HEK293 (cell line): ENCODE measurements around the gene PIPOX.

ENCODE experiments used
- CTCF ChIA-PET: fragments of 350-600 bp; formaldehyde crosslinking; extraction: SDS; loops from one replicate; lab custom pipeline; 2021; ENCODE audit warnings: antibody characterized with exemption; lab: Yijun Ruan, JAX
- POLR2A ChIA-PET: fragments of 300-600 bp; formaldehyde crosslinking; extraction: SDS; loops from one replicate; lab custom pipeline; 2020; ENCODE audit warnings: antibody characterized with exemption, inconsistent platforms; lab: Yijun Ruan, JAX
- H3K27ac ChIP-seq: fragments of 200-500 bp; sonication (Bioruptor generic); 2 replicates; pipeline ENCODE4 v1.5.1; 2014; ENCODE audit warnings: low read depth, low read length, control low read depth, inconsistent platforms; ENCODE audit errors: extremely low read depth
- H3K36me3 ChIP-seq, 2 experiments: fragments of 200-500 bp in 1 of 2; sonication (Bioruptor generic) in 1 of 2; 1 replicate in 1 of 2; 2 replicates in 1 of 2; pipeline ENCODE4 v1.5.1; 2014 to 2017; ENCODE audit warnings: inconsistent platforms in 2 of 2, low read length in 2 of 2; ENCODE audit not compliant: control insufficient read depth in 2 of 2, insufficient read depth in 1 of 2
- H3K4me1 ChIP-seq: fragments of 200-500 bp; sonication (Bioruptor generic); 2 replicates; pipeline ENCODE4 v1.5.1; 2014; ENCODE audit warnings: mild to moderate bottlenecking, low read length, inconsistent platforms; ENCODE audit not compliant: control insufficient read depth, insufficient read depth
- H3K4me3 ChIP-seq: 2 replicates; pipeline ENCODE4 v1.5.1; 2011; ENCODE audit warnings: low read depth, mild to moderate bottlenecking, control low read depth, low read length, moderate library complexity
- H3K9me3 ChIP-seq: fragments of 200-500 bp; sonication (Bioruptor generic); 2 replicates; pipeline ENCODE4 v1.5.1; 2014; ENCODE audit warnings: low read depth, low read length, inconsistent platforms; ENCODE audit not compliant: control insufficient read depth, insufficient read depth
- GFI1B ChIP-seq: fragments of 450-650 bp; formaldehyde crosslinking; IDR thresholded peaks from 2 replicates; pipeline ENCODE4 v1.5.1; 2016; ENCODE audit warnings: missing biosample characterization, missing genetic modification characterization
- GLI4 ChIP-seq: fragments of 450-650 bp; formaldehyde crosslinking; IDR thresholded peaks from 2 replicates; pipeline ENCODE4 v1.5.1; 2016; ENCODE audit warnings: missing biosample characterization, missing genetic modification characterization
- OVOL3 ChIP-seq: fragments of 450-650 bp; formaldehyde crosslinking; IDR thresholded peaks from 2 replicates; pipeline ENCODE4 v1.5.1; 2016; ENCODE audit warnings: missing biosample characterization, missing genetic modification characterization
- PRDM10 ChIP-seq: fragments of 450-650 bp; formaldehyde crosslinking; IDR thresholded peaks from 2 replicates; pipeline ENCODE4 v1.5.1; 2016; ENCODE audit warnings: missing biosample characterization, missing genetic modification characterization
- SETDB1 ChIP-seq: IDR thresholded peaks from one replicate; pipeline ENCODE4 v1.6.1; 2017; ENCODE audit warnings: mild to moderate bottlenecking, low read length, moderate library complexity, mixed read lengths; ENCODE audit not compliant: insufficient read length
- ZFP41 ChIP-seq: fragments of 450-650 bp; formaldehyde crosslinking; IDR thresholded peaks from 2 replicates; pipeline ENCODE4 v1.5.1; 2016; ENCODE audit warnings: missing biosample characterization, missing genetic modification characterization, borderline replicate concordance
- ZNF155 ChIP-seq: fragments of 450-650 bp; formaldehyde crosslinking; IDR thresholded peaks from 2 replicates; pipeline ENCODE4 v1.5.1; 2016; ENCODE audit warnings: missing biosample characterization, missing genetic modification characterization
- ZNF19 ChIP-seq: fragments of 450-650 bp; formaldehyde crosslinking; IDR thresholded peaks from 2 replicates; pipeline ENCODE4; 2016; ENCODE audit warnings: missing biosample characterization, missing genetic modification characterization, low read depth
- ZNF239 ChIP-seq: fragments of 450-650 bp; formaldehyde crosslinking; IDR thresholded peaks from 2 replicates; pipeline ENCODE4 v1.5.1; 2016; ENCODE audit warnings: missing biosample characterization, missing genetic modification characterization
- ZNF266 ChIP-seq: fragments of 450-650 bp; formaldehyde crosslinking; IDR thresholded peaks from 2 replicates; pipeline ENCODE4 v1.5.1; 2016; ENCODE audit warnings: missing biosample characterization, missing genetic modification characterization, low read depth
- ZNF518A ChIP-seq: fragments of 450-650 bp; formaldehyde crosslinking; conservative IDR thresholded peaks from 2 replicates; pipeline ENCODE4 v1.5.1; 2016; ENCODE audit warnings: low read depth, missing biosample characterization, missing genetic modification characterization
- ZNF529 ChIP-seq: fragments of 450-650 bp; formaldehyde crosslinking; IDR thresholded peaks from 2 replicates; pipeline ENCODE4 v1.5.1; 2017; ENCODE audit warnings: missing genetic modification characterization, missing biosample characterization; ENCODE audit not compliant: insufficient replicate concordance
- ZNF580 ChIP-seq: fragments of 450-650 bp; formaldehyde crosslinking; IDR thresholded peaks from 2 replicates; pipeline ENCODE4 v1.5.1; 2016; ENCODE audit warnings: missing biosample characterization, missing genetic modification characterization
- ZNF664 ChIP-seq: fragments of 450-650 bp; formaldehyde crosslinking; IDR thresholded peaks from 2 replicates; pipeline ENCODE4 v1.5.1; 2016; ENCODE audit warnings: missing biosample characterization, missing genetic modification characterization
- ZNF747 ChIP-seq: fragments of 450-650 bp; formaldehyde crosslinking; IDR thresholded peaks from 2 replicates; pipeline ENCODE4 v1.5.1; 2016; ENCODE audit warnings: missing biosample characterization, missing genetic modification characterization
- ZNF785 ChIP-seq: fragments of 450-650 bp; formaldehyde crosslinking; IDR thresholded peaks from 2 replicates; pipeline ENCODE4 v1.5.1; 2016; ENCODE audit warnings: missing biosample characterization, missing genetic modification characterization

Gene PIPOX

GRCh38 chr17:29007860-29008455 lies 35.0 kb upstream of the PIPOX start (continued):
- TF ChIP-seq PRDM10 (tag by site-specific recombination) (peak; percentile 93), ZNF580 (tag by site-specific recombination) (no peak), ZNF518A (tag by site-specific recombination) (no peak), ZNF155 (no peak), ZNF785 (tag by site-specific recombination) (no peak), GFI1B (tag by site-specific recombination) (no peak), ZNF19 (tag by site-specific recombination) (no peak), GLI4 (tag by site-specific recombination) (no peak), OVOL3 (tag by site-specific recombination) (no peak), ZNF529 (tag by site-specific recombination) (no peak), SETDB1 (no peak), ZNF266 (tag by site-specific recombination) (no peak), ZNF747 (tag by site-specific recombination) (no peak), ZFP41 (tag by site-specific recombination) (no peak)

- Histone ChIP-seq H3K4me3 (no peak overlapping the region), H3K4me1 (0 out of 2 replicates have a peak, but pooled peaks cover 4% of the 10 kb centered on the region), H3K27ac (no peak overlapping the region), H3K36me3 (no peaks in the 10 kb centered on the region), H3K9me3 (no peaks in the 10 kb centered on the region)
- TF ChIP-seq ZNF239, result no peak
- TF ChIP-seq ZNF664 (tag by site-specific recombination), result peak; percentile 64
- POLR2A ChIA-PET, result no interaction called here
- CTCF ChIA-PET, result interaction anchor here (0.5 to 2.9 kb wide), 2 partner anchors 57 to 109 kb away, joined by 3 to 10 read pairs; partner anchors contain the start of gene PHF12
These were observed 34.4 kb upstream of the PIPOX start for GRCh38 chr17:29008591-29008990.
